GM12878 (cell line): ENCODE results near the gene CFAP161. TPM values are rescaled to one million over a fixed set of nuclear protein-coding genes. Genes with fewer than 3 reads are reported as not detected.

Source experiments
- ATAC-seq: fragments of 200-7000 bp; cut with Tn5 transposase; 3 replicates; pipeline ENCODE4 v1.9.1; 2020; ENCODE audit warnings: mild to moderate bottlenecking, moderate library complexity
- BruUV-seq: library from RNA; stranded (reverse); fragments of 400-500 nt; replicated peaks from 2 replicates; lab custom pipeline; 2021; lab: Mats Ljungman, UMichigan
- CTCF ChIA-PET: fragments of 300-600 bp; sonication (Branson Sonifier 250); formaldehyde crosslinking; extraction: SDS; loops from one replicate; lab custom pipeline; 2021; ENCODE audit warnings: inconsistent platforms; lab: Yijun Ruan, JAX
- POLR2A ChIA-PET: fragments of 350-600 bp; formaldehyde crosslinking; extraction: SDS; loops from one replicate; lab custom pipeline; 2021; ENCODE audit warnings: inconsistent platforms; lab: Charles Lee
- RAD21 ChIA-PET: fragments of 300-600 bp; sonication (Branson Sonifier 250); formaldehyde crosslinking; loops from one replicate; lab custom pipeline; 2023; ENCODE audit warnings: antibody characterized with exemption; ENCODE audit not compliant: unreplicated experiment; lab: Charles Lee
- SMC1A ChIA-PET: fragments of 300-600 bp; sonication (Branson Sonifier 250); formaldehyde crosslinking; loops from one replicate; lab custom pipeline; 2023; ENCODE audit not compliant: unreplicated experiment, uncharacterized antibody; lab: Charles Lee
- DNase-seq: peaks from one replicate; pipeline ENCODE4 v3.0.0-alpha.2; 2011; ENCODE audit warnings: low read depth, low spot score
- FAIRE-seq: peaks from 3 replicates; lab custom pipeline; 2011; peaks lifted over from hg19 to GRCh38; lab: Jason Lieb, UNC
- H2AFZ ChIP-seq: 2 replicates; pipeline ENCODE4 v1.6.0; 2011; ENCODE audit warnings: low read depth, low read length, control low read depth; ENCODE audit not compliant: control insufficient read depth
- H3K27ac ChIP-seq: 2 replicates; pipeline ENCODE4 v1.5.1; 2011; ENCODE audit warnings: control low read depth; ENCODE audit not compliant: control insufficient read depth, insufficient read depth
- H3K27me3 ChIP-seq, 2 experiments: replicated peaks in 1 of 2; 2 replicates each; pipeline versions ENCODE4 v1.6.0 to v1.6.1; 2011; ENCODE audit warnings: low read length in 1 of 2; ENCODE audit not compliant: control insufficient read depth in 2 of 2, insufficient read depth in 2 of 2
- H3K36me3 ChIP-seq, 2 experiments: 2 replicates each; pipeline ENCODE4 v1.5.1; 2011; ENCODE audit warnings: low read length in 1 of 2; ENCODE audit not compliant: control insufficient read depth in 2 of 2, insufficient read depth in 2 of 2
- H3K4me1 ChIP-seq: 2 replicates; pipeline ENCODE4 v1.6.1; 2011; ENCODE audit warnings: mild to moderate bottlenecking, low read length, moderate library complexity, mixed read lengths; ENCODE audit not compliant: control insufficient read depth, insufficient read depth
- H3K4me2 ChIP-seq: 2 replicates; pipeline ENCODE4 v1.6.0; 2011; ENCODE audit warnings: control low read depth; ENCODE audit not compliant: control insufficient read depth, insufficient read depth
- H3K4me3 ChIP-seq: fragments of 200-600 bp; sonication (generic); 2 replicates; pipeline ENCODE4 v1.5.1; 2016
- H3K79me2 ChIP-seq: 2 replicates; pipeline ENCODE4 v1.6.0; 2011; ENCODE audit warnings: low read length; ENCODE audit not compliant: control insufficient read depth, insufficient read depth
- H3K9ac ChIP-seq: 2 replicates; pipeline ENCODE4 v1.8.0; 2011; ENCODE audit warnings: low read length, control low read depth, mixed read lengths; ENCODE audit not compliant: control insufficient read depth, insufficient read depth
- H3K9me3 ChIP-seq: replicated peaks from 3 replicates; pipeline ENCODE4 v1.5.1; 2011; ENCODE audit warnings: mild to moderate bottlenecking, low read length; ENCODE audit not compliant: control insufficient read depth, insufficient read depth
- H4K20me1 ChIP-seq: 2 replicates; pipeline ENCODE4 v1.6.0; 2011; ENCODE audit not compliant: control insufficient read depth, insufficient read depth
- CBX5 ChIP-seq: sonication (generic); IDR thresholded peaks from 2 replicates; pipeline ENCODE4 v1.6.1; 2016; ENCODE audit warnings: low read depth, moderate library complexity, mild to moderate bottlenecking, inconsistent platforms
- WGBS: methylation state at CpG from one replicate; pipeline ENCODE4 v1.1.6; 2016; ENCODE audit warnings: low lambda C conversion rate; ENCODE audit not compliant: insufficient replicate concordance, insufficient coverage; ENCODE audit errors: missing lambda C conversion rate; 5-methylcytosine and 5-hydroxymethylcytosine counted together
- in situ Hi-C: fragments of 300-500 bp; cut with MboI; formaldehyde crosslinking; loops from 9 replicates; pipeline ENCODE4 v1.14.3; 2018; ENCODE audit warnings: mixed read lengths
- intact Hi-C: fragments of 100-400 bp; cut with micrococcal nuclease; formaldehyde crosslinking; loops from one replicate; pipeline ENCODE4 v1.14.2; 2022; ENCODE audit not compliant: unreplicated experiment
- polyA plus RNA-seq, 11 experiments: library from polyadenylated mRNA; depleted of rRNA in 4 of 11; unstranded in 6 of 11; stranded (reverse) in 5 of 11; fragments of >200 nt; fragmentation: Nextera tagmentation in 4 of 11; fragmentation: Illumina TruSeq in 1 of 11; extraction: Ambion mirVana in 4 of 11; extraction: Trizol in 1 of 11; gene quantifications; 1 replicate in 1 of 11; 2 replicates in 10 of 11; pipeline versions ENCODE4 v1.2.1 to v1.2.3, GENCODE V29; 2011 to 2016; ENCODE audit warnings: inconsistent platforms in 2 of 11, missing spikeins in 2 of 11, low read depth in 1 of 11
- total RNA-seq, 4 experiments: library from RNA; depleted of rRNA in 3 of 4; stranded (reverse); fragments of >200 nt in 3 of 4; fragmentation: Illumina TruSeq in 1 of 4; extraction: Trizol in 1 of 4; gene quantifications; 2 replicates each; pipeline versions ENCODE4 v1.2.1 to v1.2.3, GENCODE V29; 2013 to 2021
- TF ChIP-seq, protein P1 (sequence below): IDR thresholded peaks from 2 replicates; pipeline ENCODE4 v1.6.1; 2012; ENCODE audit warnings: mild to moderate bottlenecking, low read depth, low read length

Gene CFAP161
- total and polyA plus RNA-seq, 10 of the 15 experiments (the other 5 are each of a cell fraction or from before 2014, with no cell fraction given) = 0.31 TPM; not detected in 9

DNA sequence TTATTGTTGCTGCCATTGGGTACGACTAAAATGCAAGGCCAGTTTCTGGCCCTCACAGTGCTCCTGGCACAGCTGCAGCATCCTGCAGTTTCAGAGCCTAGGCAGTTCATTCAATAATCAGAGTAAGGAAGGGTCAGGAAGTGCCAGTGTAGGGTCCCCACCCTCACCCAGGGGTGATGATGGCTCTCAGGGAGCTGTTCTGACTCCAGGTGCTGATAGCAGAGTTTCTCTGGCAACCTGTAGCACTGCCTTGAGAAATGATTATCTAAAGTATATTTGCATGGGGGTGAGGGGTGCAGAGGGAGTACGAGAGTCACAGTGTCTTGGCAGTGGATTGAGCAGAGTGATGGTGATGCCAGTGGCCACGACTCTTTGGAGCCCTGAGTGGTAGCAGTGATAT is 47.1 kb downstream of the CFAP161 start:
- Histone ChIP-seq H2AFZ (no peak overlapping the region), H3K36me3 (no peaks in the 10 kb centered on the region), H3K4me1 (no peaks in the 10 kb centered on the region), H4K20me1 (no peaks in the 10 kb centered on the region), H3K4me3 (no peak overlapping the region), H3K79me2 (no peaks in the 10 kb centered on the region), H3K27ac (no peak overlapping the region), H3K9ac (no peak overlapping the region), H3K27me3 (peaks cover 2 to 3% of the 10 kb centered on the region in 2 experiments; a peak in 2 of 4 replicates), H3K4me2 (no peak overlapping the region), H3K9me3 (no peaks in the 10 kb centered on the region)
- intact Hi-C loops (no loop called here), in situ Hi-C loops (no loop called here)
- ChIA-PET CTCF (no interaction called here), RAD21 (no interaction called here), SMC1A (no interaction called here), POLR2A (no interaction called here)
- BruUV-seq = no TSS peak
- no peak for DNase-seq
- TF ChIP-seq, protein P1, sequence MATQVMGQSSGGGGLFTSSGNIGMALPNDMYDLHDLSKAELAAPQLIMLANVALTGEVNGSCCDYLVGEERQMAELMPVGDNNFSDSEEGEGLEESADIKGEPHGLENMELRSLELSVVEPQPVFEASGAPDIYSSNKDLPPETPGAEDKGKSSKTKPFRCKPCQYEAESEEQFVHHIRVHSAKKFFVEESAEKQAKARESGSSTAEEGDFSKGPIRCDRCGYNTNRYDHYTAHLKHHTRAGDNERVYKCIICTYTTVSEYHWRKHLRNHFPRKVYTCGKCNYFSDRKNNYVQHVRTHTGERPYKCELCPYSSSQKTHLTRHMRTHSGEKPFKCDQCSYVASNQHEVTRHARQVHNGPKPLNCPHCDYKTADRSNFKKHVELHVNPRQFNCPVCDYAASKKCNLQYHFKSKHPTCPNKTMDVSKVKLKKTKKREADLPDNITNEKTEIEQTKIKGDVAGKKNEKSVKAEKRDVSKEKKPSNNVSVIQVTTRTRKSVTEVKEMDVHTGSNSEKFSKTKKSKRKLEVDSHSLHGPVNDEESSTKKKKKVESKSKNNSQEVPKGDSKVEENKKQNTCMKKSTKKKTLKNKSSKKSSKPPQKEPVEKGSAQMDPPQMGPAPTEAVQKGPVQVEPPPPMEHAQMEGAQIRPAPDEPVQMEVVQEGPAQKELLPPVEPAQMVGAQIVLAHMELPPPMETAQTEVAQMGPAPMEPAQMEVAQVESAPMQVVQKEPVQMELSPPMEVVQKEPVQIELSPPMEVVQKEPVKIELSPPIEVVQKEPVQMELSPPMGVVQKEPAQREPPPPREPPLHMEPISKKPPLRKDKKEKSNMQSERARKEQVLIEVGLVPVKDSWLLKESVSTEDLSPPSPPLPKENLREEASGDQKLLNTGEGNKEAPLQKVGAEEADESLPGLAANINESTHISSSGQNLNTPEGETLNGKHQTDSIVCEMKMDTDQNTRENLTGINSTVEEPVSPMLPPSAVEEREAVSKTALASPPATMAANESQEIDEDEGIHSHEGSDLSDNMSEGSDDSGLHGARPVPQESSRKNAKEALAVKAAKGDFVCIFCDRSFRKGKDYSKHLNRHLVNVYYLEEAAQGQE = peak; percentile 27; the same call in 1 of the 2 replicates
- no peak for TF ChIP-seq CBX5
- 17% methylated on average over 3 of the region's 3 CpGs for WGBS
- FAIRE-seq = no peak
- no peak for ATAC-seq
